Activated T-helper 1 cell treated with anti-CD3 and anti-CD28 coated beads, Interleukin-12 subunit alpha, Interleukin-12 subunit beta, Interleukin-2, Interleukin-4 antibody, amounts not matched to agents 30 ng/mL and 10 ng/mL and 1 ng/mL, durations not matched to agents 14 hours and 24 hours and 36 hours (primary cell): ENCODE data around the gene POU5F1. TPM values are rescaled to one million over a fixed set of nuclear protein-coding genes. Genes with fewer than 3 reads are reported as not detected.
"Not testable (repeated sequence)": the region's sequence is repeated elsewhere in the genome, so short reads cannot be mapped to it uniquely, and the experiment has no call there.

Experiments
- DNase-seq: peaks from one replicate; pipeline ENCODE4 v3.0.0; 2021; ENCODE audit warnings: low spot score
- H3K27ac Mint-ChIP-seq: one replicate; pipeline ENCODE4 v1.8.0; 2021; ENCODE audit warnings: mild to moderate bottlenecking, mixed read lengths
- H3K27me3 Mint-ChIP-seq: one replicate; pipeline ENCODE4 v1.8.0; 2022; ENCODE audit warnings: mild to moderate bottlenecking, moderate library complexity, mixed read lengths; ENCODE audit not compliant: insufficient read depth
- H3K36me3 Mint-ChIP-seq: one replicate; pipeline ENCODE4 v1.8.0; 2021; ENCODE audit warnings: low read depth, mixed read lengths
- H3K4me1 Mint-ChIP-seq: one replicate; pipeline ENCODE4 v1.8.0; 2021; ENCODE audit warnings: low read depth, mixed read lengths
- H3K4me3 Mint-ChIP-seq: one replicate; pipeline ENCODE4 v1.8.0; 2021; ENCODE audit warnings: mild to moderate bottlenecking, moderate library complexity, mixed read lengths
- H3K9me3 Mint-ChIP-seq: one replicate; pipeline ENCODE4 v1.8.0; 2021; ENCODE audit warnings: mixed read lengths
- intact Hi-C: fragments of 100-400 bp; cut with micrococcal nuclease; formaldehyde crosslinking; loops from one replicate; pipeline ENCODE4 v1.15.1; 2024
- total RNA-seq: library from RNA; stranded (reverse); gene quantifications from 2 replicates; pipeline ENCODE4 v1.2.3, GENCODE V29; 2022

POU5F1 gene
- total RNA-seq: not detected in 2 replicates

- Mint-ChIP-seq H3K4me3 (no peak within 1 kb of the TSS), H3K4me1 (no peaks in the 10 kb centered on the region), H3K27ac (no peak within 1 kb of the TSS), H3K27me3 (no peaks in the 10 kb centered on the region), H3K9me3 (no peaks in the 10 kb centered on the region), H3K36me3 (peaks cover 2% of the 10 kb centered on the region)
- intact Hi-C loops: no loop called here
- DNase-seq: no peak
Observed at GRCh38 chr6:31170600-31170881, at the start of gene POU5F1. TSS of gene POU5F1 (minus strand) at chr6:31170682. CDS start at chr6:31170620, 62 bp downstream.

- Mint-ChIP-seq H3K9me3 (peaks cover 24% of the 10 kb centered on the region), H3K27me3 (peaks cover 12% of the 10 kb centered on the region), H3K27ac (no peak overlapping the region), H3K4me1 (peaks cover 6% of the 10 kb centered on the region), H3K4me3 (no peak overlapping the region), H3K36me3 (peaks cover 3% of the 10 kb centered on the region)
- no peak for DNase-seq
- intact Hi-C loops: no loop called here
Observed at GRCh38 chr6:31216208-31216898, 45.9 kb upstream of the POU5F1 start.

GRCh38 chr6:31215216-31215615 is 44.7 kb upstream of the POU5F1 start:
- DNase-seq, H3K27ac Mint-ChIP-seq, H3K4me1 Mint-ChIP-seq, H3K36me3 Mint-ChIP-seq, intact Hi-C loops, H3K27me3 Mint-ChIP-seq, H3K4me3 Mint-ChIP-seq: not testable (repeated sequence)
- peaks cover 24% of the 10 kb centered on the region for H3K9me3 Mint-ChIP-seq

- no peak for DNase-seq
Observed at GRCh38 chr6:31214516-31214915, 44.0 kb upstream of the POU5F1 start.

GRCh38 chr6:31210741-31211532 is 40.5 kb upstream of the POU5F1 start:
- H3K4me1 Mint-ChIP-seq: peaks cover 2% of the 10 kb centered on the region
- no peak overlapping the region for H3K4me3 Mint-ChIP-seq
- peaks cover 3% of the 10 kb centered on the region for H3K27me3 Mint-ChIP-seq

More at GRCh38 chr6:31214516-31214915, 44.0 kb upstream of the POU5F1 start:
- H3K27ac Mint-ChIP-seq: no peak overlapping the region
- H3K9me3 Mint-ChIP-seq: peaks cover 24% of the 10 kb centered on the region
- peaks cover 6% of the 10 kb centered on the region for H3K4me1 Mint-ChIP-seq
- no peak overlapping the region for H3K4me3 Mint-ChIP-seq
- peaks cover 3% of the 10 kb centered on the region for H3K36me3 Mint-ChIP-seq
- peaks cover 8% of the 10 kb centered on the region for H3K27me3 Mint-ChIP-seq
- intact Hi-C loops: no loop called here

GRCh38 chr6:31210123-31210522 is 39.6 kb upstream of the POU5F1 start:
- Mint-ChIP-seq H3K36me3 (peaks cover 4% of the 10 kb centered on the region), H3K27ac (no peak overlapping the region), H3K4me3 (no peak overlapping the region), H3K9me3 (peaks cover 6% of the 10 kb centered on the region), H3K4me1 (peaks cover 8% of the 10 kb centered on the region), H3K27me3 (peaks cover 3% of the 10 kb centered on the region)
- intact Hi-C loops: no loop called here
- no peak for DNase-seq

More at GRCh38 chr6:31210741-31211532, 40.5 kb upstream of the POU5F1 start:
- DNase-seq: no peak
- intact Hi-C loops: no loop called here
- H3K36me3 Mint-ChIP-seq: peaks cover under 1% of the 10 kb centered on the region
- no peak overlapping the region for H3K27ac Mint-ChIP-seq
- H3K9me3 Mint-ChIP-seq: peaks cover 8% of the 10 kb centered on the region

GRCh38 chr6:31209137-31209536 is 38.7 kb upstream of the POU5F1 start:
- intact Hi-C loops: no loop called here
- H3K9me3 Mint-ChIP-seq: no peaks in the 10 kb centered on the region
- no peak for DNase-seq
- no peak overlapping the region for H3K27ac Mint-ChIP-seq
- no peak overlapping the region for H3K4me3 Mint-ChIP-seq
- H3K27me3 Mint-ChIP-seq: peaks cover 3% of the 10 kb centered on the region
- H3K36me3 Mint-ChIP-seq: peaks cover 4% of the 10 kb centered on the region
- H3K4me1 Mint-ChIP-seq: peaks cover 15% of the 10 kb centered on the region

GRCh38 chr6:31208506-31208905 is 38.0 kb upstream of the POU5F1 start:
- H3K27ac Mint-ChIP-seq: no peak overlapping the region
- H3K4me3 Mint-ChIP-seq: no peak overlapping the region
- H3K4me1 Mint-ChIP-seq: peaks cover 18% of the 10 kb centered on the region
- intact Hi-C loops: no loop called here
- DNase-seq: no peak
- peaks cover 3% of the 10 kb centered on the region for H3K27me3 Mint-ChIP-seq
- H3K36me3 Mint-ChIP-seq: peaks cover 4% of the 10 kb centered on the region
- H3K9me3 Mint-ChIP-seq: no peaks in the 10 kb centered on the region

GRCh38 chr6:31205638-31206037 is 35.2 kb upstream of the POU5F1 start:
- Mint-ChIP-seq H3K36me3 (peaks cover 11% of the 10 kb centered on the region), H3K4me1 (peaks cover 36% of the 10 kb centered on the region), H3K27me3 (no peaks in the 10 kb centered on the region), H3K27ac (peak overlapping the region; percentile 45), H3K4me3 (peak overlapping the region; percentile 71), H3K9me3 (no peaks in the 10 kb centered on the region)
- no peak for DNase-seq
- intact Hi-C loops: no loop called here

- Mint-ChIP-seq H3K27ac (peak overlapping the region; percentile 95), H3K4me1 (peaks cover 42% of the 10 kb centered on the region), H3K9me3 (no peaks in the 10 kb centered on the region), H3K27me3 (no peaks in the 10 kb centered on the region), H3K4me3 (peak overlapping the region; percentile 90), H3K36me3 (peaks cover 11% of the 10 kb centered on the region)
- intact Hi-C loops: loop anchor here (1.0 to 5.0 kb wide), 5 partner anchors 46 to 1137 kb away; partner anchors contain the start of genes FLOT1, PPP1R11, TCF19 and TRIM39
- no peak for DNase-seq
Observed at GRCh38 chr6:31204751-31205145, 34.3 kb upstream of the POU5F1 start.

- H3K4me1 Mint-ChIP-seq: peaks cover 54% of the 10 kb centered on the region
Observed at GRCh38 chr6:31203345-31203979, 33.0 kb upstream of the POU5F1 start.

GRCh38 chr6:31202259-31203166 is 32.0 kb upstream of the POU5F1 start:
- DNase-seq: no peak
- Mint-ChIP-seq H3K27me3 (no peaks in the 10 kb centered on the region), H3K9me3 (peaks cover 3% of the 10 kb centered on the region), H3K4me3 (peak overlapping the region; percentile 90), H3K36me3 (peaks cover 15% of the 10 kb centered on the region), H3K27ac (peak overlapping the region; percentile 95), H3K4me1 (peaks cover 60% of the 10 kb centered on the region)
- intact Hi-C loops: loop anchor here (1.0 to 5.0 kb wide), 4 partner anchors 155 to 1135 kb away; partner anchors contain the start of genes HLA-B, PPP1R11, PRRC2A and TRIM39

More at GRCh38 chr6:31203345-31203979, 33.0 kb upstream of the POU5F1 start:
- Mint-ChIP-seq H3K27ac (peak overlapping the region; percentile 95), H3K36me3 (peaks cover 13% of the 10 kb centered on the region), H3K4me3 (peak overlapping the region; percentile 90), H3K9me3 (peaks cover 3% of the 10 kb centered on the region), H3K27me3 (no peaks in the 10 kb centered on the region)
- intact Hi-C loops: loop anchor here (1.0 to 5.0 kb wide), 4 partner anchors 154 to 1136 kb away; partner anchors contain the start of genes HLA-B, PPP1R11, PRRC2A and TRIM39
- peak; percentile 54 for DNase-seq
